GM23248 (cell line): ENCODE data around the gene SMAD1. TPM values are rescaled to one million over a fixed set of nuclear protein-coding genes. Genes with fewer than 3 reads are reported as not detected.

Source experiments
- DNase-seq: peaks from one replicate; pipeline ENCODE4 v3.0.0-alpha.2; 2015
- H2AFZ ChIP-seq: fragments of 200-600 bp; sonication (generic); 2 replicates; pipeline ENCODE4 v1.6.1; 2016; ENCODE audit warnings: antibody characterized with exemption
- H3F3A ChIP-seq: fragments of 200-600 bp; sonication (generic); 2 replicates; pipeline ENCODE4 v1.6.1; 2016; ENCODE audit warnings: mild to moderate bottlenecking, antibody characterized with exemption, mixed run types; ENCODE audit not compliant: insufficient read depth
- H3K27ac ChIP-seq: fragments of 200-600 bp; sonication (generic); 2 replicates; pipeline ENCODE4 v1.5.1; 2016; ENCODE audit warnings: mild to moderate bottlenecking
- H3K27me3 ChIP-seq: fragments of 200-600 bp; sonication (generic); replicated peaks from 2 replicates; pipeline ENCODE4 v1.6.1; 2016; ENCODE audit warnings: mild to moderate bottlenecking; ENCODE audit not compliant: insufficient read depth
- H3K36me3 ChIP-seq: fragments of 200-600 bp; sonication (generic); 2 replicates; pipeline ENCODE4 v1.6.1; 2016; ENCODE audit warnings: low read depth, mild to moderate bottlenecking
- H3K4me1 ChIP-seq: fragments of 200-600 bp; sonication (generic); 2 replicates; pipeline ENCODE4 v1.6.1; 2016; ENCODE audit warnings: mild to moderate bottlenecking; ENCODE audit not compliant: insufficient read depth
- H3K4me2 ChIP-seq: fragments of 200-600 bp; sonication (generic); one replicate; pipeline ENCODE4 v1.6.1; 2016; ENCODE audit warnings: mild to moderate bottlenecking; ENCODE audit not compliant: unreplicated experiment
- H3K4me3 ChIP-seq: fragments of 200-600 bp; sonication (generic); 2 replicates; pipeline ENCODE4 v1.5.1; 2016; ENCODE audit warnings: mild to moderate bottlenecking
- H3K79me2 ChIP-seq: fragments of 200-600 bp; sonication (generic); 2 replicates; pipeline ENCODE4 v1.6.1; 2016; ENCODE audit warnings: mild to moderate bottlenecking; ENCODE audit not compliant: insufficient read depth
- H3K9ac ChIP-seq: fragments of 200-600 bp; sonication (generic); 2 replicates; pipeline ENCODE4 v1.6.1; 2016; ENCODE audit warnings: mild to moderate bottlenecking
- H3K9me2 ChIP-seq: fragments of 200-600 bp; sonication (generic); 2 replicates; pipeline ENCODE4 v1.6.1; 2016; ENCODE audit warnings: mixed run types, mild to moderate bottlenecking, moderate library complexity; ENCODE audit not compliant: insufficient read depth
- H3K9me3 ChIP-seq: fragments of 200-600 bp; sonication (generic); one replicate; pipeline ENCODE4 v1.6.1; 2017; ENCODE audit warnings: low read depth
- H4K20me1 ChIP-seq: fragments of 200-600 bp; sonication (generic); 2 replicates; pipeline ENCODE4 v1.6.0; 2016; ENCODE audit not compliant: insufficient read depth
- EZH2 ChIP-seq: fragments of 200-600 bp; sonication (generic); IDR thresholded peaks from 2 replicates; pipeline ENCODE4 v1.6.1; 2018; ENCODE audit warnings: antibody characterized with exemption, mild to moderate bottlenecking; ENCODE audit not compliant: insufficient read depth, poor library complexity, severe bottlenecking
- EZH2phosphoT487 ChIP-seq: fragments of 200-600 bp; sonication (generic); IDR thresholded peaks from 2 replicates; pipeline ENCODE4 v1.6.1; 2018; ENCODE audit warnings: antibody characterized with exemption, moderate library complexity, mild to moderate bottlenecking, low read depth; ENCODE audit not compliant: insufficient read depth
- WGBS, 2 experiments: methylation state at CpG; one replicate each; pipeline ENCODE4 v1.1.6; 2015 to 2017; ENCODE audit warnings: low lambda C conversion rate in 2 of 2, low coverage in 1 of 2; ENCODE audit errors: missing lambda C conversion rate in 2 of 2; 5-methylcytosine and 5-hydroxymethylcytosine counted together
- in situ Hi-C: fragments of 300-500 bp; cut with MboI; formaldehyde crosslinking; loops from 2 replicates; pipeline ENCODE4 v1.15.0; 2020
- polyA plus RNA-seq: library from polyadenylated mRNA; unstranded; fragments of >200 nt; fragmentation: Nextera tagmentation; extraction: Ambion mirVana; gene quantifications from 2 replicates; pipeline ENCODE4 v1.2.1, GENCODE V29; 2016
- total RNA-seq: library from RNA; depleted of rRNA; stranded (reverse); fragments of >200 nt; shearing (Covaris generic); gene quantifications from 2 replicates; pipeline ENCODE4 v1.2.3, GENCODE V29; 2014

The SMAD1 gene
- total and polyA plus RNA-seq, 2 experiments from 2014 or later: 20.2 to 24.0 TPM

DNA sequence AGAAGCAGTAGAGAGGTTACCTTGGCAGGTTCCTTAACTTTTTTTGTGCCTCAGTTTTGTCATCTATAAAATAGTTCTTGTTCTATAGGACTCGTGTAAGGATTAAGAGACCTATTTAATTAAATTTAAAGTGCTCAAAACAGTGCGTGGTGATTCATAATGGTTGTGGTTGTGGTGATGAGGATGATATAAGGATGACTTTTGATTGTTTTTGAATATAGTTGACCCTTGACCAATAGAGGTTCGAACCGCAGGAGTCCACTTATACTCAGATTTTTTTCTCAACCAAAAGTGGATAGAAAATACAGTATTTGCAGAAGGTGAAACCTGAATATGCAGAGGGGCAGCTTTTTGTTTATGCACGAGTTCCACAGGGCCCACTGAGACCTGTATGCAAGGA is 14.6 kb downstream of the SMAD1 start:
- Histone ChIP-seq H4K20me1 (no peaks in the 10 kb centered on the region), H3F3A (no peaks in the 10 kb centered on the region), H3K4me2 (no peak overlapping the region), H3K27me3 (no peaks in the 10 kb centered on the region), H3K9ac (no peak overlapping the region), H3K4me3 (no peak overlapping the region), H3K27ac (no peak overlapping the region), H3K79me2 (peaks cover 100% of the 10 kb centered on the region), H3K9me3 (no peaks in the 10 kb centered on the region), H3K36me3 (no peaks in the 10 kb centered on the region), H3K9me2 (no peaks in the 10 kb centered on the region), H3K4me1 (no peaks in the 10 kb centered on the region), H2AFZ (no peak overlapping the region)
- no peak for DNase-seq
- TF ChIP-seq EZH2 (no peak), EZH2phosphoT487 (no peak)
- WGBS, 2 experiments: 95 to 97% methylated on average over 5 of the region's 5 CpGs
- in situ Hi-C loops: no loop called here

DNA sequence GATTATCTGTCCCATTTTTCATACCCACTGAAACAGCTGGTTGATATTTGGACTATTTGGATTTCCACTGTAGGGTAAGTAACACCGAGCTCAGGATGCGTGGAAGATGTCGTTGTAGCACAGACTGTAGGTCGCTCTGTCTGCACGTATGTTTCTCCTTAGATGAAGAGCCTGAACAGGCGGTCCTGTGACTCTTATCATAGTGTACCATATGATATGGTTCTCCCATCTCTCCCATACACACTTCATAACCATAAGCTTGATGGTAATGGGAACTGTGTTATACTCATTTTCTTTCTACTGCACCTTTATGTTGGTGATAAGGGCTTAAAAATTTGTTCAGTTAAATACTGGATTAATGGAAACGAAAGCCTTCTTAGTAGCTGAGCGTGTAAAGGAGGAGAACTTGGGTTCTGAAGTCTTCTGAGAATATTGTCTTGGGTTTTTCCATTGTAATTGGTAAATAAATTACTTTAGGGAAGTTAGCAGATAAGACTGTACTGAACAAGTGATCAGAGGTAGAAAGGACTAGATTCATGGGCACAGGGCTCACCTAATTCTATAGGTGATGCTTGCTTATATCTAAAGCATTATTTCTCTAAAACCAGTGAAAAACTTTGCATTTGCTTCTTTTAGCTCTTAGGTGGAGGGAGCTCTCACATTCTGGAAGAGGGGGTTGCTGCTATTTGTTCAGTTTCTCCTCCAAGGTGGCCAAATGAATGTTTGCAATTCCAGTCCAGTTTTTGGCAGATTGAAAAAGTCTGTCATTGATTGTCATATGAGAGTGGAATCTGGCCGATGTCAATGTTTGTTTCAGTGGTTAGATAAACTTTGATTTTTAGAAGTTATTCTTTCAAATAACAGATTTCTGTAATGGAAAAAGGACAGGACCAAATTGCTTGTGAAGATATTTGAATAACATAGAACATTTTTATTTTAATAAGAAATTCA is 15.8 kb downstream of the SMAD1 start:
- no peaks in the 10 kb centered on the region for H3K9me3 ChIP-seq
- no peak overlapping the region for H2AFZ ChIP-seq
- H3F3A ChIP-seq: no peaks in the 10 kb centered on the region
- H3K79me2 ChIP-seq: peaks cover 100% of the 10 kb centered on the region
- H3K27me3 ChIP-seq: no peaks in the 10 kb centered on the region
- H4K20me1 ChIP-seq: no peaks in the 10 kb centered on the region
- WGBS, 2 experiments: 81 to 84% methylated on average over 9 of the region's 9 CpGs
- H3K27ac ChIP-seq: no peak overlapping the region
- no peaks in the 10 kb centered on the region for H3K9me2 ChIP-seq
- H3K36me3 ChIP-seq: no peaks in the 10 kb centered on the region
- no peak for DNase-seq
- no peaks in the 10 kb centered on the region for H3K4me1 ChIP-seq
- TF ChIP-seq EZH2 (no peak), EZH2phosphoT487 (no peak)
- no peak overlapping the region for H3K4me3 ChIP-seq
- in situ Hi-C loops: no loop called here
- no peak overlapping the region for H3K9ac ChIP-seq
- no peak overlapping the region for H3K4me2 ChIP-seq

DNA sequence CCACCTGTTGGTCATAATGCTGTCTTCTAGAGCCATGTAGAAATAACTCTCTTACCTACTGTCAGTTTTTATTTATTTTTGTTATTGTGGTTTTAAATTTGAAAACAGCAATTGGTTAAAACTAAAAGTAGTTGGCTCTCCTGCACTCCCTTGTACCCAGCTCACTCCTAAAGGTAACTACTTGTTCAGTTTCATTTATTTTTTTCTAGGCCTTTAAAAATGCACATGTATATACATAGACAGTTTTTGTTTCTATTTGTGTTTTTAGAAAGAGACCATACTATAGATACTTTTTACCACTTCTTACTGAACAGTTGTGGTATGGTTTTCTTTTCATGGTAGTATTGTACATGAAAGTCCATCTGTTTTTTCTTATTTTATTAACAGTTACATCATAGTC is 16.8 kb downstream of the SMAD1 start:
- no peak overlapping the region for H3K4me2 ChIP-seq
- in situ Hi-C loops: no loop called here
- DNase-seq: no peak
- H3K79me2 ChIP-seq: peaks cover 100% of the 10 kb centered on the region
- no peaks in the 10 kb centered on the region for H3F3A ChIP-seq
- no peaks in the 10 kb centered on the region for H3K9me3 ChIP-seq
- no peak overlapping the region for H3K27ac ChIP-seq
- H3K4me1 ChIP-seq: no peaks in the 10 kb centered on the region
- no peaks in the 10 kb centered on the region for H3K36me3 ChIP-seq
- no peak for TF ChIP-seq EZH2phosphoT487
- no peak for TF ChIP-seq EZH2
- no peak overlapping the region for H2AFZ ChIP-seq
- no peaks in the 10 kb centered on the region for H3K27me3 ChIP-seq
- no peaks in the 10 kb centered on the region for H4K20me1 ChIP-seq
- H3K4me3 ChIP-seq: no peak overlapping the region
- H3K9me2 ChIP-seq: no peaks in the 10 kb centered on the region
- H3K9ac ChIP-seq: no peak overlapping the region

DNA sequence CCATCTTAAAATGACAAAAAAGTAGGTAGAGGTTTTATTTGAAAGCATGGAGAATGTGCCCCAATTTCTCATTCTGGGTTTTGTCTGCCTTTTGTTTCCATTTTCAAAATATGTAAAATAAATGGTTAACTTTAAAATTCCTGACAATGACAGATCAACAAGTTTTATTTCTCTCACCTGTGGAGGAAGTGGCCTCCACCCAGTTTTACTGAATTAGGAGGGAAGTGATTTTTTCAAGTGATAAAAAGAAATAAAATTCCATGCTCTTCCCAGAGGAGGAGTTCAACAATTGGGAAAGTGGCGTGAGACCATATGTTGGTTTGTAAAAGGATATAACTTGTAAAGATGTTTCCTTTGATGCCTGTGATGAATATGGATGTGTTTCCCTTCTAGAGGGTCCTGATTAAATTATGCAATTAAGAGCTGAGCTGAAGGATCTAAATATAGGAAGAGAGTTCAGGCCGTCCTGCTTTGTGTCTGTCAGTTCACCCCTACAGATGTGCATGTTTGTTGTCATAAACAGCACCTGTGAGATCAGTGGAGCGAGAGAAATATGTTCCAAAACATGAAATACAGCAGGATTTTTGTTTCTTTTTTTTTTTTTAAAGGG is 19.5 kb downstream of the SMAD1 start:
- no peak overlapping the region for H3K4me3 ChIP-seq
- no peaks in the 10 kb centered on the region for H3K9me3 ChIP-seq
- no peaks in the 10 kb centered on the region for H3K27me3 ChIP-seq
- TF ChIP-seq EZH2phosphoT487: no peak
- TF ChIP-seq EZH2: no peak
- H3K9ac ChIP-seq: no peak overlapping the region
- H3F3A ChIP-seq: no peaks in the 10 kb centered on the region
- peaks cover 7% of the 10 kb centered on the region; the same call in 1 of the 2 replicates for H4K20me1 ChIP-seq
- no peaks in the 10 kb centered on the region for H3K4me1 ChIP-seq
- 98% methylated on average over 3 of the region's 3 CpGs for WGBS, 2 experiments
- H3K4me2 ChIP-seq: no peak overlapping the region
- no peak overlapping the region for H3K27ac ChIP-seq
- in situ Hi-C loops: no loop called here
- H3K9me2 ChIP-seq: no peaks in the 10 kb centered on the region
- H3K79me2 ChIP-seq: peaks cover 100% of the 10 kb centered on the region
- no peak overlapping the region for H2AFZ ChIP-seq
- no peaks in the 10 kb centered on the region for H3K36me3 ChIP-seq
- DNase-seq: no peak
